Neural cell (in vitro differentiated cells): ENCODE measurements around the gene RIBC2. TPM values are rescaled to one million over a fixed set of nuclear protein-coding genes. Genes with fewer than 3 reads are reported as not detected.

Source experiments
- H2AFZ ChIP-seq: fragments of 200-600, 300-800 bp; sonication (generic), shearing (Covaris generic); 2 replicates; pipeline ENCODE4 v1.6.0; 2014; ENCODE audit warnings: low read depth, mild to moderate bottlenecking, antibody characterized with exemption, low read length, moderate library complexity
- H3F3A ChIP-seq: fragments of 200-600 bp; shearing (Covaris generic); 2 replicates; pipeline ENCODE4 v1.6.1; 2016; ENCODE audit warnings: mild to moderate bottlenecking, moderate library complexity, mixed read lengths, antibody characterized with exemption, low read length; ENCODE audit not compliant: insufficient read depth, poor library complexity, severe bottlenecking
- H3K27ac ChIP-seq: fragments of 200-600, 300-800 bp; sonication (generic), shearing (Covaris generic); 2 replicates; pipeline ENCODE4 v1.5.1; 2014; ENCODE audit warnings: mild to moderate bottlenecking, low read length, moderate library complexity
- H3K27me3 ChIP-seq: fragments of 300-800, 200-600 bp; sonication (generic), shearing (Covaris generic); 2 replicates; pipeline ENCODE4 v1.6.0; 2014; ENCODE audit warnings: mild to moderate bottlenecking, low read depth, low read length, moderate library complexity; ENCODE audit not compliant: insufficient read depth
- H3K36me3 ChIP-seq: fragments of 300-800, 200-600 bp; sonication (generic), shearing (Covaris generic); 2 replicates; pipeline ENCODE4 v1.5.1; 2014; ENCODE audit warnings: mild to moderate bottlenecking, antibody characterized with exemption, low read length, moderate library complexity; ENCODE audit not compliant: insufficient read depth
- H3K4me2 ChIP-seq: fragments of 300-800, 200-600 bp; sonication (generic), shearing (Covaris generic); 2 replicates; pipeline ENCODE4 v1.6.0; 2014; ENCODE audit warnings: mild to moderate bottlenecking, low read length
- H3K4me3 ChIP-seq: fragments of 300-800, 200-600 bp; sonication (generic), shearing (Covaris generic); 2 replicates; pipeline ENCODE4 v1.5.1; 2014; ENCODE audit warnings: mild to moderate bottlenecking, low read length, moderate library complexity
- H3K79me2 ChIP-seq: fragments of 200-600 bp; shearing (Covaris generic); replicated peaks from 2 replicates; pipeline ENCODE4 v1.6.0; 2014; ENCODE audit warnings: mild to moderate bottlenecking, low read length, moderate library complexity; ENCODE audit not compliant: insufficient read depth
- H3K9ac ChIP-seq: fragments of 300-800, 200-600 bp; sonication (generic), shearing (Covaris generic); 2 replicates; pipeline ENCODE4 v1.6.1; 2016; ENCODE audit warnings: mild to moderate bottlenecking, low read length, mixed read lengths
- H3K9me2 ChIP-seq: fragments of 200-600 bp; shearing (Covaris generic); 2 replicates; pipeline ENCODE4 v1.6.1; 2016; ENCODE audit warnings: mild to moderate bottlenecking, low read length, mixed read lengths; ENCODE audit not compliant: insufficient read depth
- H3K9me3 ChIP-seq: fragments of 200-600, 300-800 bp; sonication (generic), shearing (Covaris generic); 2 replicates; pipeline ENCODE4 v1.6.1; 2016; ENCODE audit warnings: mild to moderate bottlenecking, mixed run types, low read length, moderate library complexity, mixed read lengths
- H4K20me1 ChIP-seq: fragments of 200-600 bp; shearing (Covaris generic); 2 replicates; pipeline ENCODE4 v1.6.1; 2016; ENCODE audit warnings: mild to moderate bottlenecking, mixed run types; ENCODE audit not compliant: insufficient read depth
- EP300 ChIP-seq: fragments of 450-650 bp; conservative IDR thresholded peaks from 2 replicates; pipeline ENCODE4 v1.6.1; 2014; ENCODE audit warnings: antibody characterized with exemption, mild to moderate bottlenecking, moderate library complexity; ENCODE audit not compliant: poor library complexity, severe bottlenecking
- EZH2 ChIP-seq: fragments of 200-600, 300-800 bp; shearing (Covaris generic), sonication (generic); IDR thresholded peaks from 2 replicates; pipeline ENCODE4 v1.6.1; 2014; ENCODE audit warnings: antibody characterized with exemption, low read length, borderline replicate concordance, mild to moderate bottlenecking; ENCODE audit not compliant: insufficient read depth, poor library complexity, severe bottlenecking
- MXI1 ChIP-seq: fragments of 450-650 bp; conservative IDR thresholded peaks from 2 replicates; pipeline ENCODE4 v1.6.1; 2014; ENCODE audit warnings: antibody characterized with exemption, mild to moderate bottlenecking; ENCODE audit not compliant: poor library complexity, severe bottlenecking
- POLR2AphosphoS5 ChIP-seq: IDR thresholded peaks from 2 replicates; pipeline ENCODE4 v1.6.1; 2012
- RAD21 ChIP-seq: fragments of 450-650 bp; conservative IDR thresholded peaks from 2 replicates; pipeline ENCODE4 v1.6.1; 2014; ENCODE audit warnings: antibody characterized with exemption, mild to moderate bottlenecking, moderate library complexity
- SMC3 ChIP-seq: fragments of 450-650 bp; conservative IDR thresholded peaks from 2 replicates; pipeline ENCODE4 v1.6.1; 2014; ENCODE audit warnings: antibody characterized with exemption, mild to moderate bottlenecking, moderate library complexity; ENCODE audit not compliant: poor library complexity
- TAF1 ChIP-seq: IDR thresholded peaks from 2 replicates; pipeline ENCODE4 v1.6.1; 2012; ENCODE audit warnings: low read depth
- polyA plus RNA-seq: library from polyadenylated mRNA; depleted of rRNA; stranded (reverse); fragments of >200 nt; gene quantifications from 2 replicates; pipeline ENCODE4 v1.2.3, GENCODE V29; 2014
- TF ChIP-seq, protein P1 (sequence below): fragments of 450-650 bp; IDR thresholded peaks from 2 replicates; pipeline ENCODE4 v1.5.1; 2014; ENCODE audit warnings: antibody characterized with exemption, mild to moderate bottlenecking, moderate library complexity; ENCODE audit not compliant: poor library complexity, severe bottlenecking
- TF ChIP-seq, protein P2 (sequence below): IDR thresholded peaks from 2 replicates; pipeline ENCODE4 v1.6.1; 2012; ENCODE audit warnings: borderline replicate concordance

The RIBC2 gene
- polyA plus RNA-seq, 1 donor from 2014 or later = not detected

DNA sequence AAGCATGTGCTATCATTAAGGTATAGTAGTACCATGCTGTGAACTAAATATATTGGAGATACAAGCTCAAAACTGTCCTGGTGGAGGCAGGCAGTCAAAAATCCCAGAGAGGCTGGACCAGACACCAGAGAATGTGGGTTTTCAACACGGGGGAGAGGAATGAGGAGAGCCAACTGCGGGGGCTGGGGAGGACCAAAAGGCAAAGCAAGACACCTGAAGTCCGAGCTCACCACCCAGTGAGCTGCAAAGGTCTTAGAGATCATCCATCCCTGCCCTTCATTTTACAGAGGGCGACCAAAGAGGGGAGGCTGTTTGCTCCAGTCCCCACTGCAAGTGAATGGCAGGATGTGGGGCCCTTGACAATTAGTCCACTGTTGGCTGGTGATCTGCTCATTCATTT, 10.0 kb downstream of the RIBC2 start:
- no peaks in the 10 kb centered on the region for H3K36me3 ChIP-seq
- no peak overlapping the region for H3K4me3 ChIP-seq
- H3K4me2 ChIP-seq = no peak overlapping the region
- no peaks in the 10 kb centered on the region for H3K9me2 ChIP-seq
- TF ChIP-seq TAF1 (no peak), EP300 (no peak), EZH2 (no peak), MXI1 (no peak), RAD21 (no peak), SMC3 (no peak), POLR2AphosphoS5 (no peak)
- TF ChIP-seq, protein P1, sequence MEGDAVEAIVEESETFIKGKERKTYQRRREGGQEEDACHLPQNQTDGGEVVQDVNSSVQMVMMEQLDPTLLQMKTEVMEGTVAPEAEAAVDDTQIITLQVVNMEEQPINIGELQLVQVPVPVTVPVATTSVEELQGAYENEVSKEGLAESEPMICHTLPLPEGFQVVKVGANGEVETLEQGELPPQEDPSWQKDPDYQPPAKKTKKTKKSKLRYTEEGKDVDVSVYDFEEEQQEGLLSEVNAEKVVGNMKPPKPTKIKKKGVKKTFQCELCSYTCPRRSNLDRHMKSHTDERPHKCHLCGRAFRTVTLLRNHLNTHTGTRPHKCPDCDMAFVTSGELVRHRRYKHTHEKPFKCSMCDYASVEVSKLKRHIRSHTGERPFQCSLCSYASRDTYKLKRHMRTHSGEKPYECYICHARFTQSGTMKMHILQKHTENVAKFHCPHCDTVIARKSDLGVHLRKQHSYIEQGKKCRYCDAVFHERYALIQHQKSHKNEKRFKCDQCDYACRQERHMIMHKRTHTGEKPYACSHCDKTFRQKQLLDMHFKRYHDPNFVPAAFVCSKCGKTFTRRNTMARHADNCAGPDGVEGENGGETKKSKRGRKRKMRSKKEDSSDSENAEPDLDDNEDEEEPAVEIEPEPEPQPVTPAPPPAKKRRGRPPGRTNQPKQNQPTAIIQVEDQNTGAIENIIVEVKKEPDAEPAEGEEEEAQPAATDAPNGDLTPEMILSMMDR = no peak
- TF ChIP-seq, protein P2, sequence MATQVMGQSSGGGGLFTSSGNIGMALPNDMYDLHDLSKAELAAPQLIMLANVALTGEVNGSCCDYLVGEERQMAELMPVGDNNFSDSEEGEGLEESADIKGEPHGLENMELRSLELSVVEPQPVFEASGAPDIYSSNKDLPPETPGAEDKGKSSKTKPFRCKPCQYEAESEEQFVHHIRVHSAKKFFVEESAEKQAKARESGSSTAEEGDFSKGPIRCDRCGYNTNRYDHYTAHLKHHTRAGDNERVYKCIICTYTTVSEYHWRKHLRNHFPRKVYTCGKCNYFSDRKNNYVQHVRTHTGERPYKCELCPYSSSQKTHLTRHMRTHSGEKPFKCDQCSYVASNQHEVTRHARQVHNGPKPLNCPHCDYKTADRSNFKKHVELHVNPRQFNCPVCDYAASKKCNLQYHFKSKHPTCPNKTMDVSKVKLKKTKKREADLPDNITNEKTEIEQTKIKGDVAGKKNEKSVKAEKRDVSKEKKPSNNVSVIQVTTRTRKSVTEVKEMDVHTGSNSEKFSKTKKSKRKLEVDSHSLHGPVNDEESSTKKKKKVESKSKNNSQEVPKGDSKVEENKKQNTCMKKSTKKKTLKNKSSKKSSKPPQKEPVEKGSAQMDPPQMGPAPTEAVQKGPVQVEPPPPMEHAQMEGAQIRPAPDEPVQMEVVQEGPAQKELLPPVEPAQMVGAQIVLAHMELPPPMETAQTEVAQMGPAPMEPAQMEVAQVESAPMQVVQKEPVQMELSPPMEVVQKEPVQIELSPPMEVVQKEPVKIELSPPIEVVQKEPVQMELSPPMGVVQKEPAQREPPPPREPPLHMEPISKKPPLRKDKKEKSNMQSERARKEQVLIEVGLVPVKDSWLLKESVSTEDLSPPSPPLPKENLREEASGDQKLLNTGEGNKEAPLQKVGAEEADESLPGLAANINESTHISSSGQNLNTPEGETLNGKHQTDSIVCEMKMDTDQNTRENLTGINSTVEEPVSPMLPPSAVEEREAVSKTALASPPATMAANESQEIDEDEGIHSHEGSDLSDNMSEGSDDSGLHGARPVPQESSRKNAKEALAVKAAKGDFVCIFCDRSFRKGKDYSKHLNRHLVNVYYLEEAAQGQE = no peak
- H3F3A ChIP-seq = no peaks in the 10 kb centered on the region
- H4K20me1 ChIP-seq = no peaks in the 10 kb centered on the region
- H3K9ac ChIP-seq = no peak overlapping the region
- H3K27me3 ChIP-seq = no peaks in the 10 kb centered on the region
- no peak overlapping the region for H3K27ac ChIP-seq
- H2AFZ ChIP-seq = no peak overlapping the region
- H3K9me3 ChIP-seq = no peaks in the 10 kb centered on the region
- H3K79me2 ChIP-seq = no peaks in the 10 kb centered on the region

- Histone ChIP-seq H3K27ac (no peak overlapping the region), H4K20me1 (no peaks in the 10 kb centered on the region), H3K9me3 (no peaks in the 10 kb centered on the region), H3K9ac (no peak overlapping the region), H3K4me2 (no peak overlapping the region), H2AFZ (no peak overlapping the region), H3F3A (no peaks in the 10 kb centered on the region), H3K36me3 (no peaks in the 10 kb centered on the region), H3K79me2 (no peaks in the 10 kb centered on the region), H3K27me3 (no peaks in the 10 kb centered on the region), H3K4me3 (no peak overlapping the region), H3K9me2 (no peaks in the 10 kb centered on the region)
- TF ChIP-seq RAD21 (no peak), EP300 (no peak)
Measured at GRCh38 chr22:45424241-45424731, 10.8 kb downstream of the RIBC2 start.

- Histone ChIP-seq H3K27ac (no peak overlapping the region), H3F3A (no peaks in the 10 kb centered on the region), H3K4me3 (no peak overlapping the region), H3K9me2 (no peaks in the 10 kb centered on the region), H3K4me2 (no peak overlapping the region), H3K27me3 (no peaks in the 10 kb centered on the region), H3K9me3 (no peaks in the 10 kb centered on the region), H3K9ac (no peak overlapping the region), H3K36me3 (no peaks in the 10 kb centered on the region), H4K20me1 (no peaks in the 10 kb centered on the region), H2AFZ (no peak overlapping the region), H3K79me2 (no peaks in the 10 kb centered on the region)
- TF ChIP-seq MXI1 (no peak), RAD21 (no peak), EP300 (no peak), POLR2AphosphoS5 (no peak), TAF1 (no peak), SMC3 (no peak), EZH2 (no peak)
- TF ChIP-seq, protein P1 = no peak
- TF ChIP-seq, protein P2 = no peak
Measured at GRCh38 chr22:45425101-45425500, 11.6 kb downstream of the RIBC2 start.
